ENCODE measurements around the gene RIIAD1. TPM values are rescaled to one million over a fixed set of nuclear protein-coding genes. Genes with fewer than 3 reads are reported as not detected.
A peak's percentile ranks its signal among the peaks of the same experiment; 100 is the strongest.
"Not testable (repeated sequence)": the region's sequence is repeated elsewhere in the genome, so short reads cannot be mapped to it uniquely, and the experiment has no call there.

Gene RIIAD1
- polyA plus RNA-seq (2012; ENCODE audit: insufficient read depth, insufficient read length): not detected

DNA sequence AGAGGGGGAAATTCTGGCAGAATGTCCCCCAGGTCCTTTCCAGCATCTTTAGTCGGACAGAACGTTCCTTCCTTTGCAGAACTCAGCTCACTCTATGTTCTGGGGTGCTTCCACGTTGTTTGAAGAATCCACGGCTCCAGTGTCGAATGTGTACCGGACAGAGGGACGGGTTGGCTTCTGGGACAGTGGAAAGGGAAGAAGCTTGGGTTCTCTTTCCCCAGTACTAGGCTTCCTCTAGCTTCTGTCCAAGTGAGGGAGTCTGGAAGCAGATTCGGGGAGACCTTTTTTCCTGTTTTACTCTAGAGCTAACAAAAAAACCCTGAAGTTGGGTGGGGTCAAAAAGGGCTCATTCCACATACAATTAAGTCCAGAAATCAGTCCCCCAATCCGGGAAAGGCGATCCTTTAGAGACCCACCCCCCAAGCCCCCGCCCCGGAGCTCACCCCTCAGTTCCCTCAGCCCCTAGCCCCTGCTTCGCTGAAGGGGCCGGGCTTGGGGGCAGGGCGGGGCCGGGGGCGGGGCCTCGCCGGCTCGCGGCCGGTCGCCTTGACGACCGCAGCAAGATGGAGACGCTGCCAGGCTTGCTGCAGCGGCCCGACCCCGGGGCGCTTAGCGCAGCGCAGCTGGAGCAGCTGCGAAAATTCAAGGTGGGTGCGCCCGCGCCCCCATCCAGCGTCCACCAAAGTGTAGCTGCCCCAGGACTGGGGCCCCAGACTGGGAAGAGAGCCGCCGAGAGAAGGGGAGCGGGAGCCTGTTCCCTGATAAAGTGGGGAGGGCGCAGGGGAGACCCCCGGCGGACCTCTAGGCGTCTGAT, at the start of gene RIIAD1:
Gene RIIAD1 (plus strand): TSS at position 549 of the 814 bp plus-strand sequence. CDS start 15 bp downstream, at position 564.
- DNase-seq (ENCODE audit: low read depth, low spot score): no peak
- H3K4me3 ChIP-seq (ENCODE audit: low read length): peak within 1 kb of the TSS; percentile 38

DNA sequence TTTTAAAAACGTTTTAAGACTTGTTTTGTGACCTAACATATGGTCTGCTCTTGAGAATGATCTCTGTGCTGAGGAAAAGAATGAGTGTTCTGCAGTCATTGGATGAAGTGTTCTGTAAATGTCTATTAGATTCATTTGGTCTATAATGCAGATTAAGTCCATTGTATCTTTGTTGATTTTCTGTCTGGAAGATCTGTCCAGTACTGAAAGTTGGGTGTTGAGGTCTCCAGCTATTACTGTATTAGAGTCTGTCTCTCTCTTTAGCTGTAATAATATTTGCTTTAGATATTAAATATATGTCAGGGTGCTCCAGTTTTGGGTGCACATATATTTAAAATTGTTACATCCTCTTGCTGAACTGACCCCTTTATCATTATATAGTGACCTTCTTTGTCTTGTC, 47.9 kb upstream of the RIIAD1 start:
- H3K4me3 ChIP-seq (ENCODE audit: low read length): no peak overlapping the region
- no peak for DNase-seq (ENCODE audit: low read depth, low spot score)

- no peak for DNase-seq (ENCODE audit: low read depth, low spot score)
- no peak overlapping the region for H3K4me3 ChIP-seq (ENCODE audit: low read length)
These were observed 40.9 kb upstream of the RIIAD1 start for GRCh38 chr1:151680391-151680790.

- no peak overlapping the region for H3K4me3 ChIP-seq (ENCODE audit: low read length)
- no peak for DNase-seq (ENCODE audit: low read depth, low spot score)
These were observed 40.5 kb upstream of the RIIAD1 start for GRCh38 chr1:151680826-151681225.

GRCh38 chr1:151681923-151682322, 39.4 kb upstream of the RIIAD1 start:
- no peak for DNase-seq (ENCODE audit: low read depth, low spot score)
- H3K4me3 ChIP-seq (ENCODE audit: low read length): no peak overlapping the region

DNA sequence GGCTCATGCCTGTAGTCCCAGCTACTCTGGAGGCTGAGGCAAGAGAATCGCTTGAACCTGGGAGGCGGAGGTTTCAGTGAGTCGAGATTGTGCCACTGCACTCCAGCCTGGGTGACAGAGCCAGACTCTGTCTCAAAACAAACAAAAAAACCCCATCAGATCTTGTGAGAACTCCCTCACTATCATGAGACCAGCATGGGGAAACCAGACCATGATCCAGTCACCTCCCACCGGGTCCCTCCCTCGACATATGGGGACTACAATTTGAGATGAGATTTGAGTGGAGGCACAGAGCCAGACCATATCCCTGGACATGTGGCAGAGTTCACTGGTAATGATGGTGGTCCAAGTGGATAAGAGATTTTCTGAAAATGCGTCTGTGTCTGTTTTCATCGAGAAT, 38.4 kb upstream of the RIIAD1 start:
- not testable (repeated sequence) for H3K4me3 ChIP-seq (ENCODE audit: low read length); DNase-seq (ENCODE audit: low read depth, low spot score)

DNA sequence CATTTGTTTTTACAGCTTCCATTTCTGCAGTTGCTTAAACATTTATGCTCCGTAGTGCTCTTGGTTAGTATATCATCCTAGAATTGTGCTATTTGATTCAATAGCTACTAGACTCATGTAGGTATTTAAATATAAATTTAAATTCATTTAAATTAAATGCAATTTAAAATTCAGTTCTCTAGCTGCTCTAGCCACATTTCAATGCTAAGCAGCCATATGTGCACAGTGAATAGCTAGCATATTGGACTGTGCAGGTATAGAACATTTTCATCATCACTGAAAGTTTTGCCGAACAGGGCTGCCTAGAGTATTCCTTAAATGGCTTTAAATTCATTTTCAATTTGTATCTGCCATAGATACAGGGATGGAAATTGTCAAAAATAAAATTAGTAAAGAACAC, 37.2 kb upstream of the RIIAD1 start:
- no peak overlapping the region for H3K4me3 ChIP-seq (ENCODE audit: low read length)
- no peak for DNase-seq (ENCODE audit: low read depth, low spot score)

DNA sequence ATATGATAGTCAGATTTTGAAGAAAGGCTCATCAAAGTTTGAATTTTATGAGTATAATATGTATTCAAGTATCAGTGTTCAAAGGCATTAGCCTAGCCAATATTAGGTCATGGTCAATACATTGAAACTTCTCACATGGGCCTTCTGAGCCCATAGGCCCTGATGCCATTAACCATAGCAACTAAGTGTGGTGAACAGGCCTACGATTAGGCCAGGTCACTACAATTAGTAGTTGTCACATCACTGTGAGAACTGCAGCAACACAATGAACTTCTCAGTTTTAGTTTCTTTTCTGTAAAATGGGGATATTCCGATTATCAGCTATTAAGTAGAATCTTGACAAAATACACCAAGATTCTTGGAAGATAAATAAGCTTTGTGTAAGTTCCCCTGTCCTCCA, 34.8 kb upstream of the RIIAD1 start:
- no peak for DNase-seq (ENCODE audit: low read depth, low spot score)
- no peak overlapping the region for H3K4me3 ChIP-seq (ENCODE audit: low read length)

GRCh38 chr1:151689494-151689893, 31.8 kb upstream of the RIIAD1 start:
- no peak for DNase-seq (ENCODE audit: low read depth, low spot score)

GRCh38 chr1:151692226-151692625, 29.1 kb upstream of the RIIAD1 start:
- no peak overlapping the region for H3K4me3 ChIP-seq (ENCODE audit: low read length)
- DNase-seq (ENCODE audit: low read depth, low spot score): no peak

More at GRCh38 chr1:151689494-151689893, 31.8 kb upstream of the RIIAD1 start:
- H3K4me3 ChIP-seq (ENCODE audit: low read length): no peak overlapping the region

DNA sequence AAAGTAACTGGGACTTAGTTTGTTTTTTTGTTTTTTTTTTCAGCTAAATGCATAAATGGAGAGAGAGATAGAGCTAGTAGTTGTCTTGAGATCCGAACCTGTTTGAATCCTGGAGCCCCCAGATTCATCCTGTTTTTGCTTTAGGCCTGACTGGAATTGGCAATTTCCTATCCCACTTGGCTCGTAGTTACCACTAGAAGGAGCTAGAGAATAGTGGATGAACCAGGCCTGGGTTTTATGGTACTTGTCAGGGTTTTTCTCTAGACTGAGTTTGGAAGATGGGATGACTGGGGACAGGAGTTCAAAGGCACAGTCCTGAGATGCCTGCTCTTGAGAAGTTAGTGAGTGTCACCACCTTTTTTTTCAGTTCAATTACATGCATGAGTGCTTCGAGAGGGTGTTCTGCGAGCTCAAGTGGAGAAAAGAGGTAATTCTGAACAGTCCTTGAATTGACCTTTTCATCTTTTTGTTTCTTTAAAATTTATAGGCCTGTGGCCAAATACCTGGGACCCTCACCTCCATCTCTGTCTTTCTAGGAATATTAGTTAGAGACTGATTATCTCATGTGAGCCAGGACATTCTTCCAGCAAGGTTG, 28.2 kb upstream of the RIIAD1 start:
- peak; percentile 11 for DNase-seq (ENCODE audit: low read depth, low spot score)
- no peak overlapping the region for H3K4me3 ChIP-seq (ENCODE audit: low read length)

DNA sequence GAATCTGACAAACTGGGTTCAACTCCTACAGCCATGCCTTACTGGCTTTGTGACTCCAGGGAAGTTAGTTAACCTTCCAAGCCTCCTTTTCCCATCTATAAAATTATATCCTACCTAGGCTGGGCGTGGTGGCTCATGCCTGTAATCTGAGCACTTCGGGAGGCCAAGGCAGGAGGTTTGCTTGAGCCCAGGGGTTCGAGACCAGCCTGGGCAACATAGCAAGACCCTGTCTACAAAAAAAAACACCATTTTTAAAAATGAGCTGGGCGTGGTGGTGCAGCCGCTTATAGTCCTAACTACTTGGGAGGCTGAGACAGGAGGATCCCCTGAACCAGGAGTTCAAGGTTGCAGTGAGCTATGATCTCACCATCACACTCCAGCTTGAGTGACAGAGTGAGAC, 19.8 kb upstream of the RIIAD1 start:
- DNase-seq (ENCODE audit: low read depth, low spot score): no peak
- H3K4me3 ChIP-seq (ENCODE audit: low read length): no peak overlapping the region

GRCh38 chr1:151702936-151703335, 18.4 kb upstream of the RIIAD1 start:
- H3K4me3 ChIP-seq (ENCODE audit: low read length): no peak overlapping the region
- DNase-seq (ENCODE audit: low read depth, low spot score): no peak

GRCh38 chr1:151703813-151704212, 17.5 kb upstream of the RIIAD1 start:
- DNase-seq (ENCODE audit: low read depth, low spot score): no peak
- no peak overlapping the region for H3K4me3 ChIP-seq (ENCODE audit: low read length)

DNA sequence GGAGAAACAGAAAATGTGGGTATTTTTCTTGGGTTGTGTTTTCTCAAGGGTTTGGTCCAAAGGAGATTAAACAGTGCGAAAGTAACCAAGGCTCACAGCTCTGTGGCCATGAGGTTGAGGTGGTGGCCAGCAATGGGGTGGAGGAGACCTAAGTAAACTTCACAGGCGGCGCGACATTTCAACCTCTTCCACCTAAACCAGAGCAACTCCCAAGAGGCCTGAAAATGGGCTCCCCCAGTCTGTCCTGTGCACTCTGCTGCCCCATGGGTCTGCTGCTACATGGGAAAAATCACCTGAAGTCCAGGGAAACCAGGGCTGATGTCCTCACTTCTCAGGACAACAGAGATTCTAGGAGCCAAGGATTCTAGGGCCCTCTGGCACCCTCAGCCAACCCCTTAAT, 17.1 kb upstream of the RIIAD1 start:
- DNase-seq (ENCODE audit: low read depth, low spot score): no peak
- H3K4me3 ChIP-seq (ENCODE audit: low read length): no peak overlapping the region

DNA sequence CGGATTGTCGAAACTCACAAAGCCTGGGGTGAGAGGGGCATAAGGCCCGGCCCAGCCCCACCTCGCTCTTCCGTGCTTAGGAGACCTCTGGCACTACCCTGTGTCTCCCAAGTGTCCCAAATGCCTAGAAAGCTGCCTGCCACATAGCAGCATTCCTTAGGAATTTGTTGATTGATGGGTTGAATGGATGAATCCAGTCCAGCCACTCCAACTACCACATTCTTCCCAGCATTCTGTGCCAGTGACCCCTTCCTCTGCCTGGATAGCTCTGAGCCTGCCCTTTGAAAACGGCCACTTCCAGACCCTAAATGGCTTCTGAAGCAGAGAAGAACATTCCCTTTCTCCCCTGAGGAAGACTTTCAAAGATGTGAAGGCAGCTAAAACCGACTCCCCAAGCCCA, 16.2 kb upstream of the RIIAD1 start:
- no peak overlapping the region for H3K4me3 ChIP-seq (ENCODE audit: low read length)

DNA sequence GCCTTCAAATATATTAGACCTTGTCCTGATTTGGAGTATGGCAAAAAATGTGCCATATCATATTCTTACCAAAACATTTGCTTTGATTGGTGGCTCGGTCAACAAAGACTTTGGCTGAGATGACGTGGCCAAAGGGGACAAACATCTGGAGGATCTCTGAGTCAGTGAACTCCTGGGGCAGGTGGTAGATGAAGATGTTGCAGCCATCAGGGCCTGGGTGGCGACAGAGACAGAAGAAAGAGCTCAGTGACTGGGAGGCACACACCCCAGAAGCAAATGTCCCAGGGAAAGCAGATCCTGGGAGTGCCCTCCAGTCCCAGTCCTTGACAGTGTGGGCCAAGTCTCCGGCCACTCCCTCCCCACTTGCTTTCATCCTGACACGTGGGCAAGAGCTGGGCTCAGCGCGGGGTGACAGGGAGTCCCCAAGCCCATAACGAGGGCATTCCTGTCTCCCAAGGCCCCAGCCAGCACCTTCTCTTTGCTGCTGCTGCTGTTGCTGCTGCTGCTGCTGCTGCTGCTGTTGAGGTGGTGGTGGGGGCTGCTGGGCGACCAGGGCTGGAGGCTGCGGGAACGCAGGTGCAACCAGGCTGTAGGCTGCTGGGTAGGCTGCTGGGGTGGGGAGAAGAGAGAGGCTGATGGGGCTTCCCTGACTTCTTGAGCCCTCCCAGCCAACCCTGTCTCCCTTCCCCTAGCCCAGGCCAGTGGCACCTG, 15.4 kb upstream of the RIIAD1 start:
- peak; percentile 22 for DNase-seq (ENCODE audit: low read depth, low spot score)

More for the DNA sequence above, 16.2 kb upstream of the RIIAD1 start:
- DNase-seq (ENCODE audit: low read depth, low spot score): no peak

DNA sequence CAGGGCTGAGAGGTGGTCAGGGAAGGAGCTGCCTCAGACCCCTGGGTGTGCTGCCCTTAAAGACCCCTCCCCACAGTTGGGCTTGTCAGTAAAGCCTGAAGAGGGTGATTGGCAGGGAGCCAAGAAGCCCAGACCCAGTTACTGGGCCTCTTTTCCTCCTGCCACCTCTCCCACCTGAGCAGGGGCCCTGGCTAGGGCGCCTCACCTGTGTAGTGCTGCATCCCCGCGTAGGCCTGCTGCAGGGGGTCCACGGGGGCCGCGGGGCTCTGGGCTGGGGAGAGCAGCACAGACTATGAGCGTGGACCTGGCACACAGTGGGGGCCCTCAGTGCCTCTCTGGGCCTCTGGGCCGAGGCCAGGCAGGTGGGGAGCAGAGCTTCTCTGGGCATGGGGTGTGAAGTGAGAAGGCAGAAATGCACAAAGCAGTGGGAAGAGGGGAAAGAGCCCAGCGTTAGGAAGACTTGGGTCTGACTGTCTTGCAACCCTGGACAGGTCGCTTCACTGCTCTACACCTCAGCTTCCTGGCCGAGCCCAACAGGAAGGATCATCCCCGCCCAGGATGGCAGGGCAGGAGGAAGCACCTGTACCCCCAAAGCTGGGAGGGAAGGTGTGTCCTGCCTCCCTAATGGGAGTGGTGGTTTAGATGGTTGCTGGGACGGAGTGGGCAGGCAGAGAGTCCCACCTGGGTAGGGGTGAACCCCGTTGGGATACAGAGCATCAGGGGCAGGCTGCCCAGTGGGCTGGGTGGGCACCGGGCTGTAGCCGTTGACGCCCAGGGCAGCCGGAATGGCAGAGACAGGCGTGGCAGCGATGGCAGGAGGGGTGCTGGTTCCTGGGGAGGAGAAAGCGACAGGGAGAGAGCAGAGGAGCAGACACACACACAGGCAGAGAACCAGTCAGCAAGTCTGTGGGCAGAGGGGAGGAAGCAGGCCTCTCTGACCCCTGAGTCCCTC, 14.6 kb upstream of the RIIAD1 start:
- H3K4me3 ChIP-seq (ENCODE audit: low read length): no peak overlapping the region
- no peak for DNase-seq (ENCODE audit: low read depth, low spot score)

More for the DNA sequence above, 15.4 kb upstream of the RIIAD1 start:
- no peak overlapping the region for H3K4me3 ChIP-seq (ENCODE audit: low read length)

DNA sequence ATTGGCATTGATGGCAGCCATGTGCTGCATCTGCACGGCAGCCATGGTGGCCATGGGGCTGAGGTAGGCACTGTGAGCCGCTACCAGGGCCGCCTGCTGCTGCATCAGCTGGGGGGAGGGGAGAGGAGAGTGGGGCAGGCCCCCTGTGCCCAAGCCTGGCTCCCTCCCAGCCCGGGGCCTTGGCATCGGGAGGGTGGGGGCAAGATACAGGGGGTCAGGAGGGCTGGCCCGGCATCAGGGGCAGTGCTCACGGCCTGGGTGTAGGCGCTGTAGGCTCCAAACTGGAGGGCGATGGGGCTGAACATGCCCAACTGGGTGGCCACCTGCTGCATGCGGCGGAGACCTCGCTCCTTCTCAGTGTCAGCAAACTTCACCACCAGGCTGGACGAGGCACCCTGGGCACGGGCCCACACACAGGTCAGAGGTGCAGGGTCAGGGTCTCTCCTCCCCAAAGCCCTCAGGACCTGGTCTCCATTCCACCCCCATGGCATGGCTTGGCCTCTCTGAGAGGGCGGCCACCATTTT, 13.7 kb upstream of the RIIAD1 start:
- DNase-seq (ENCODE audit: low read depth, low spot score): no peak
- no peak overlapping the region for H3K4me3 ChIP-seq (ENCODE audit: low read length)

Measured in Jurkat, Clone E6-1 (cell line).